Measurements from ENCODE around the gene CUZD1.
"Not testable (repeated sequence)": the region's sequence is repeated elsewhere in the genome, so short reads cannot be mapped to it uniquely, and the experiment has no call there.

CUZD1 gene

GRCh38 chr10:122845783-122846332 is at the start of gene CUZD1:
CUZD1 (minus strand) TSS chr10:122845857; CDS start chr10:122845843, 14 bp downstream.
- in situ Hi-C loops (cut with MboI; ENCODE audit: low sequenced_read_pairs): no loop called here

GRCh38 chr10:122894261-122894944 is 48.7 kb upstream of the CUZD1 start:
- in situ Hi-C loops (cut with MboI; ENCODE audit: low sequenced_read_pairs): no loop called here

GRCh38 chr10:122884166-122884565 is 38.5 kb upstream of the CUZD1 start:
- in situ Hi-C loops (cut with MboI; ENCODE audit: low sequenced_read_pairs): no loop called here

GRCh38 chr10:122882766-122883165 is 37.1 kb upstream of the CUZD1 start:
- in situ Hi-C loops (cut with MboI; ENCODE audit: low sequenced_read_pairs): no loop called here

- in situ Hi-C loops (cut with MboI; ENCODE audit: low sequenced_read_pairs): no loop called here
Observed at GRCh38 chr10:122879339-122880273, 33.9 kb upstream of the CUZD1 start, which contains the start of gene FAM24B. FAM24B (minus strand) TSS chr10:122879581; CDS start chr10:122850515, 29,066 bp downstream.

GRCh38 chr10:122878799-122879338 is 33.2 kb upstream of the CUZD1 start:
- in situ Hi-C loops (cut with MboI; ENCODE audit: low sequenced_read_pairs): no loop called here

- in situ Hi-C loops (cut with MboI; ENCODE audit: low sequenced_read_pairs): no loop called here
Observed at GRCh38 chr10:122877264-122877663, 31.6 kb upstream of the CUZD1 start.

- in situ Hi-C loops (cut with MboI; ENCODE audit: low sequenced_read_pairs): no loop called here
Observed at GRCh38 chr10:122876467-122876855, 30.8 kb upstream of the CUZD1 start.

GRCh38 chr10:122875843-122876466 is 30.3 kb upstream of the CUZD1 start:
- in situ Hi-C loops (cut with MboI; ENCODE audit: low sequenced_read_pairs): no loop called here

- in situ Hi-C loops (cut with MboI; ENCODE audit: low sequenced_read_pairs): not testable (repeated sequence)
Observed at GRCh38 chr10:122871947-122872346, 26.3 kb upstream of the CUZD1 start.

- in situ Hi-C loops (cut with MboI; ENCODE audit: low sequenced_read_pairs): not testable (repeated sequence)
Observed at GRCh38 chr10:122868768-122869167, 23.1 kb upstream of the CUZD1 start.

- in situ Hi-C loops (cut with MboI; ENCODE audit: low sequenced_read_pairs): not testable (repeated sequence)
Observed at GRCh38 chr10:122866757-122867482, 21.3 kb upstream of the CUZD1 start.

- in situ Hi-C loops (cut with MboI; ENCODE audit: low sequenced_read_pairs): no loop called here
Observed at GRCh38 chr10:122864901-122865300, 19.2 kb upstream of the CUZD1 start.

- in situ Hi-C loops (cut with MboI; ENCODE audit: low sequenced_read_pairs): no loop called here
Observed at GRCh38 chr10:122864194-122864592, 18.5 kb upstream of the CUZD1 start.

GRCh38 chr10:122863216-122864193 is 17.8 kb upstream of the CUZD1 start:
- in situ Hi-C loops (cut with MboI; ENCODE audit: low sequenced_read_pairs): no loop called here

GRCh38 chr10:122861711-122862161 is 16.1 kb upstream of the CUZD1 start:
- in situ Hi-C loops (cut with MboI; ENCODE audit: low sequenced_read_pairs): no loop called here

- in situ Hi-C loops (cut with MboI; ENCODE audit: low sequenced_read_pairs): no loop called here
Observed at GRCh38 chr10:122859527-122859926, 13.9 kb upstream of the CUZD1 start.

GRCh38 chr10:122858042-122858441 is 12.4 kb upstream of the CUZD1 start:
- in situ Hi-C loops (cut with MboI; ENCODE audit: low sequenced_read_pairs): not testable (repeated sequence)

GRCh38 chr10:122856902-122857301 is 11.2 kb upstream of the CUZD1 start:
- in situ Hi-C loops (cut with MboI; ENCODE audit: low sequenced_read_pairs): no loop called here
